ENCODE results near the gene PLA2G4B.
A peak's percentile ranks its signal among the peaks of the same experiment; 100 is the strongest.

PLA2G4B gene

DNA sequence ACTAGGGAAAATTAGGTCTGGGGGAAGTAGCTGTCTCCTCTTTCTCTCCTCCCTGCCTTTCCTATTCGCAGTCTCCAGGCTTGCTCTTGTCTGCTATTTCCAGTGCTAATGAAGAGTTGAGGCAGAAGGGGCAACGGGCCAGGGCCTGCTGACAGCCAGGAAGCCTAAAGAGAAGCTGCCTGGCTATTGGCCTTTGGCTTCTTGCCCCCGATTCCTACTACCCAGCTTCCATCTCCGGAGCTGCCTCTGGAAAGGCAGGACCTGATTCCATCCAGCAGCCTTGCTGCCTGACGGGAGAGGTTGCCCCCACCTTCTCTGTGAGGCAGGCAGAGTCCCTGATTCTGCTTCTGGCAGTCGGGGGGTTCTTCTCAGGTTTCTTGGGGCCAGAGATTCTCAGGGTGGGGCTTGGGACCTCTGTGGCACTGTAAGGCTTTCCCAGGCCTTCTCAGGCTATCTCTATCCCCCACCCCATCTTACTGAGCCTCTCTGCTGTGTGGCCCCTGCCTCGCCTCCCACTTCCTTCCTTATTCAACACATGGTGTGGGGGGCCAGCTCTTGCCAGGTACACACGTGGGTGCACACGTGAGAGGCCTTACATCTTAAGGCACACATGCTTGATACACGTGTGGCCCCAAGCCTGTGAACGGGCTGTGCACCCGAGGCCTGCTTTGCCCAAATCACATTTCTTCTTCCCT is 29.0 kb upstream of the PLA2G4B start:
- no peak for DNase-seq

DNA sequence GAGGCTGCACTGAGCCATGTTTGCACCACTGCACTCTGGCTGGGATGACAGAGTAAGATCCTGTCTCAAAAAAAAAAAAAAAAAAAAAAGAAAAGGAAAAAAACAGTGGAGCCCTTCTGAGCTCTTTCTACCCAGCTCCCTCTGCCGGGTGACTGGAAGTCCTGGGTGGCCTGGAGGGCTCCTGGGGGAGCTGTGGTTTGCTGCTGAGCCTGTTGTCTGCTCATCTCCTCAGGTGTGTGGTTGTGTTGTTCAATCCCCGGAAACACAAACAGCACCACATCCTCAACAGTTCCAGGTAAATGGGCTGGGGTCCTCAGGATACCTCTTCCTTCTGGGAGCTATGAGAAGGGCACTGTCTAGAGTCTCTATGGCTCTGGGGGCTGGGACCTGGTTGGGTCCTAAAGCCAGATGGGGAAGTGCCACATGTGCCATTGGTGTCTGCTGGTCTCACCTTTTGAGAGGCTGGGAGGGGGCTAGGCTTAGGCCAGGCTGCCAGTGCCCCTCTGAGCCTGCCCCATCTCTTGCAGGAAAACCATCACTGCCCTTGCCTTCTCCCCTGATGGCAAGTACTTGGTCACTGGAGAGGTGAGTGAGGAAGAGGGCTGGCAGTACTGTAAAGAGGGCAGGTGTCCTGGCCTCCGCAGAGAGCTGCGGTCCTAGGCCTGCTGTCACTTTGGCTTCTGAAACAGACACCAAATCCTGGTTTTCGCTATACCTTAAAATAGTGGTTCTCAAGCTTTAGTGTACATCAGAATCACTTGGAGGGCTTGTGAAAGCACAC is 27.8 kb upstream of the PLA2G4B start:
- DNase-seq: no peak

DNA sequence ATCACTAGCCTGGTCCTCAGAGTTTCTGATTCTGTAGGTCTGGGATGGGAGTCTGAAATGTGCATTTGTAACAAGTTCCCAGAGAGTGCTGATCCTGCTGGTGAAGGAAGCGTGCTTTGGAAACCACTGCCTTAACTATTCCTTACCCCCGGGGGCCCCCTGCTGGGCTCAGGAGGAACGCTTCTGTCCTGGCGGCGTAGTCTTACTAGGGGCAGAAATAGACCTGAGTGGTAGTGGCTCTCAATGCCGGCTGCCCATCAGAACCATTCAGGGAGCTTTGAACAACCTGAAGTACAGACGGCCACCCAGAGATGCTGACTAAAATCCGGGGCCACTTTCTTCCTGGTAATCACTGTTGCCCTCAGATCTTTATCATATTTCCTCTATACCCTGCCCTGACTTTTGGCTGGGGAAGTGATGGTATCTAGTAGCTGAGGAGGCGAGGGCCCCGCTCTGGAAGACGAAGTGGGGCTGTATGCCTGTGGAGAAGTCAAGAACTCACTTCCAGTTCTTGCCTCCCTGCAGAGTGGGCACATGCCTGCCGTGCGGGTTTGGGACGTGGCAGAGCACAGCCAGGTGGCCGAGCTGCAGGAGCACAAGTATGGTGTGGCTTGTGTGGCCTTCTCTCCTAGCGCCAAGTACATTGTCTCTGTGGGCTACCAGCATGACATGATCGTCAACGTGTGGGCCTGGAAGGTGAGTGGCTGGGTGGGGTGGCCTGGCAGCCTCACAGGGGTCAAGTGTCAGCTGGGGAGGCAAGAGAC is 27.0 kb upstream of the PLA2G4B start:
- peak; percentile 71 to 80 for DNase-seq

- no peak for DNase-seq
Observed at GRCh38 chr15:41812820-41813375, 25.7 kb upstream of the PLA2G4B start.

- no peak for DNase-seq
Observed at GRCh38 chr15:41813426-41813825, 25.2 kb upstream of the PLA2G4B start.

GRCh38 chr15:41814534-41814933 is 24.1 kb upstream of the PLA2G4B start:
- DNase-seq: no peak

DNA sequence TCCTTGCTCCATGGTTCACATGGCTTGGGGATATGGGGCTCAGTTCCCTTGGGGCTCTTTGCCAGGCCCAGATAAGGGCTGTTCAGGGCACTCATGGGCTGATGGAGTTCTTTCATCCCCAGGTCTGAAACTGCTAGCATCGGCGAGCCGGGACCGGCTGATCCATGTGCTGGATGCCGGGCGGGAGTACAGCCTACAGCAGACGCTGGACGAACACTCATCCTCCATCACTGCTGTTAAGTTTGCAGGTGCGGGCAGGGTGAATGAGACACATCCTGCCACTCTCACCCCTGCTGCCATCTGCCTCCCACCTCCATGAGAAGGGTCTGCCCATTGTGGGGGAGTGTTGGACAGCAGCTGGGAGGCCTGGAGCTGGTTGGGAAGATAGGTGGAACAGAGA is 21.9 kb upstream of the PLA2G4B start:
- no peak for DNase-seq

DNA sequence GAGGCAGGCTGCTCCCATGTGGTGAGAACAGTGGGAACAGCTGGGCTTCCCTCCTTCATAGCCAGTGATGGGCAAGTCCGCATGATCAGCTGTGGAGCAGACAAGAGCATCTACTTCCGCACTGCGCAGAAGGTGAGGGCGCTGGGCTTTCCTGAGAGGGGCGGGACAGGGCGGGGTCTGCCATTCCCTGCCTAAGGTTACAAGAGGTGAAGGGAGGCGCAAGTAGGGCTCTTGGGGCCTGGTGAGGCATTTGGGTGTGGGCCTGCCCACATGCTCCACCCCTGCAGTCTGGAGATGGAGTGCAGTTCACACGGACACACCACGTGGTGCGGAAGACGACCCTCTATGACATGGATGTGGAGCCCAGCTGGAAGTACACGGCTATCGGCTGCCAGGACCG is 21.3 kb upstream of the PLA2G4B start:
- DNase-seq: no peak

- DNase-seq: no peak
Observed at GRCh38 chr15:41817781-41818180, 20.9 kb upstream of the PLA2G4B start.

GRCh38 chr15:41819455-41820050 is 19.1 kb upstream of the PLA2G4B start:
- no peak for DNase-seq

DNA sequence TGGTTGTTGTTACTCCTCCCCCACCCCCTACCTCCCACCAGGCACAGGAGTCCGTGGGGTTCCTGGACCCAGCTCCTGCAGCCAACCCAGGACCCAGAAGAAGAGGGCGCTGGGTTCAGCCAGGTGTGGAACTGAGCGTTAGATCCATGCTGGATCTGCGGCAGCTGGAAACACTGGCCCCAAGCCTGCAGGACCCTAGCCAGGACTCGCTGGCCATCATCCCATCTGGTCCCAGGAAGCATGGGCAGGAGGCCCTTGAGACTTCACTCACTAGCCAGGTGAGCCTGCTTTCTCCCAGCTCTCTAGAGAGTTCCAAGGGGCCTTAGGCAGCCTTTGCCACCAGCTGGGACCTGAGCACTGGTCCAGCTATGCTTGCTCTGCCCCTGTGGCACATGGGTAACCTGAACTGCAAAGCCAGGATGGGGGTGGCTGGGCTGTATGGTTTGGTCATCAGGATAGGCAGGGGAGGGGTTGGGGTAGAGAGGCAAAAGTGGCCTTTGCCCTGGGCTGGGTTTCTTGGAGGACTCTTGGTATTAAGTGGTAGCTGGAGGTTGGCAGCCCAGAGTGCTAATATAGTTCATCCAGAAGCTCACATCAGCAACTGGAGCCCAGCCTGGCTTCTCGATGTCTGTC is 17.7 kb upstream of the PLA2G4B start:
- no peak for DNase-seq

DNA sequence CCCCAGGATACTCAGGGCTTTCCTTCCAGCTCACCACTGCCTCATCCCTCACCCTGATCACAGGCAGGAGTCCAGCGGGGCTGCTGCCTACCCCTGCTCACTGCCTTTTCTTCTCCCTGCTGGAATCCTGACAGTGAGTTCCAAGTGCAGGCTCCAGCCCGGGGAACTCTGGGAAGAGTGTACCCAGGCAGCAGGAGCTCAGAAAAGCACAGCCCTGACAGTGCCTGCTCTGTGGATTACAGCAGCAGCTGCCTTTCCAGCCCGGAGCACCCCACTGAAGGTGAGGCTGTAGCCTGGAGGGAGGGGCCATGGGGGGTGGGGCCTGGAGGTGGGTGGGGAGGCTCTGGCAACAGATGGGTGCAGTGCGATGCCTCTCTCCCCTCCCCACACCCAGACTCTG is 16.8 kb upstream of the PLA2G4B start:
- no peak for DNase-seq

- no peak for DNase-seq
Observed at GRCh38 chr15:41822471-41822870, 16.2 kb upstream of the PLA2G4B start.

DNA sequence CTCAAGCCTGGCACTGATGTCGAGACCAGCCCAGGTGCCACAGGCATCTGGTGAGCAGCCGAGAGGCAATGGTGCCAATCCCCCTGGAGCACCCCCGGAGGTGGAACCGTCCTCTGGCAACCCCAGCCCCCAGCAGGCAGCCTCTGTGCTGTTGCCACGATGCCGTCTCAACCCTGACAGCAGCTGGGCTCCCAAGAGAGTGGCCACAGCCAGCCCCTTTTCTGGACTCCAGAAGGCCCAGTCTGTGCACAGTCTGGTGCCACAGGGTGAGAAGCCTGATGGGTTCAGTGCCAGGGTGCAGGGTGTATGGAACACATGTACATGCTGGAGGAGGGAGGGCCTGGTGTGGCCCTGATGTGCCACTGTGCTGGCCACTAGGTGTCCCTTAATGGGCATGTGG is 15.7 kb upstream of the PLA2G4B start:
- no peak for DNase-seq

DNA sequence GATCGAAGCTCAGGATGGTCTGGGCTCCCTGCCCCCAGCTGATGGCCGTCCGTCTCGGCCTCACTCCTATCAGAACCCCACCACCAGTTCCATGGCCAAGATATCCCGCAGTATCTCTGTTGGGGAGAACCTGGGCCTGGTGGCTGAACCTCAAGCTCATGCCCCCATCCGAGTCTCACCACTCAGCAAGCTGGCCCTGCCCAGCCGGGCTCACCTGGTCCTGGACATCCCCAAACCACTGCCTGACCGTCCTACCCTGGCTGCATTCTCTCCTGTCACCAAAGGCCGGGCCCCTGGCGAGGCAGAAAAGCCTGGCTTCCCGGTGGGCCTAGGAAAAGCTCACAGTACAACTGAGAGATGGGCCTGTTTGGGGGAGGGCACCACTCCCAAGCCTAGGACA is 15.1 kb upstream of the PLA2G4B start:
- DNase-seq: no peak

- DNase-seq: no peak
Observed at GRCh38 chr15:41824062-41824745, 14.4 kb upstream of the PLA2G4B start.

- no peak for DNase-seq
Observed at GRCh38 chr15:41825145-41825544, 13.5 kb upstream of the PLA2G4B start.

DNA sequence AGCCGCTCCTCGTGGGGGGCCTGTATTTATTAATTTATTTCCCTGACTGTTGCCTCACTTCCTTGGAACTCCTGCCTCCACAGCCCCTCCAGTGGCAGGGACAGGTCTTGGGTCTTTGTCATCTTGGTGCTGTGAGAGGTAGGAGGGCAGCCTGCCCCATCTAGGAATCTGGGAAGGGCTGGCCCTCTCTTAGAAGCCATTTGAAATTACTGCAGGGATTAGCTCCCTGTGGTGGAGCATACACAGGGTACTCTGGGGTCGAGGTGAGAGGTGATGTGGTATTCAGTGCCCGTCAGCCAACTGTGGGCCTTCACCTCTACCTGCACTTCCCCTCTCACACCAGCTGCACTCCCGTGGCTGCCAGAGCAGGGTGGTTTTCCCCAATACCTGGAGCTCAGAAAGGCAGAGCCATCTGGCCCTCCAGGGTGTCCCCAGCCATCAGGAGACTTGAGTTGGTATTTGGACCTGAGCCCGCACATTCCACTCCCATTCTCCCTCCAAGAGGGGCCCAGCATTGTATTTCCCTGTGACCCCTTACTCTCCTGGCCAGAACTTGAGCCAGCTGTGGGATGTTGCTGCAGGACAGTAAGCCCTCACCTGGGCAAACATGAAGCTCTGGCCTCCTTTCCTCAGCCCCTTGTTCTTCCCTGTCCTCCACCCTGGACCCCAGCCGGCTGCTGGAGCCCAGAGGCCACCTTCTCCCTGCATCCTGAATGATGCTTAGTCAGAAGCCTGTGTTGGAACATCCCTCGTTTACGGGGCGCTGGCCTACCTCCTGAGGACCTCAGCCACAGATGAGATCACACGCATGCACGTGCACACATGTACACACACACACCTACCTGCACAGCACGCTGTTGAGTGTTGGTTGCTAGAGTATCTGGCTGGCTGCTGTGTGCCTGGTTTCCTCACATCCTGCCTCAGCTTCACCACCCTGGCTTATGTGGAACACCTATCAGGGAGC is 12.8 kb upstream of the PLA2G4B start:
- DNase-seq: no peak

DNA sequence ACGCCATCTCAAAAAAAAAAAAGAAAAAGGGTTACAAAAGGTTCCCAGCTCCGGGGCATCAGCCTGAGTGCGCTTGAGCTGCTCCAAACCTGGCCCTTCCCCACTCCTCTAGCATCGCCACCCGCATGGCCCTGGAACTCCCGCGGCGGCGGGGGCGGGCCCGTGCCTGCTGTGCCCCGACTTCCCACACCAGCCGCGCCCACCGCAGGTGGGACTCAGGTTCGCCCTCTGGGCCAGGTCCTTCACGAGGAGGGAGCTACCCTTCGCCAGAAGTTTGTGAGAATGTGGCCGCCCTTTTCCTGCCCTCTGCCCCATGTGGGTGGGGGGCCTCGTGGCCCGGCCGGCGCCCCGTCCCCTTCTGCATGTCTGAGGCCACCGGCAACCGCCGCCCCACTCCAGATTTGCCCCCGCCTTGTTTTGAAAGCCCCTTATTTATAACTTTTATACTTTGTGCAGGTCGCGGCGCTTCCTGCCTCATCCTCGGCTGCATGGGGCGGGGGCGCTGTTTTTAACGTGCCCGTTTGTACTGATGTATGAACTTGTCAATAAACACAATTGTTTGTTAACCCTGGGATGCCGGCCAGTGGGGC is 11.3 kb upstream of the PLA2G4B start:
- no peak for DNase-seq

Measured in AML-193 (cell line).